DND-41 (cell line): ENCODE results near the gene TYRP1.

ENCODE experiments used
- ATAC-seq: fragments of 200-7000 bp; cut with Tn5 transposase; 3 replicates; pipeline ENCODE4 v1.9.1; 2021; ENCODE audit warnings: low read depth; ENCODE audit not compliant: insufficient read depth
- DNase-seq: peaks from one replicate; pipeline ENCODE4 v3.0.0-alpha.2; 2020
- H2AFZ ChIP-seq: 2 replicates; pipeline ENCODE4 v1.6.0; 2012; ENCODE audit warnings: low read depth, low read length
- H3K27ac ChIP-seq: 2 replicates; pipeline ENCODE4 v1.5.1; 2012; ENCODE audit warnings: low read length, inconsistent platforms
- H3K27me3 ChIP-seq: fragments of 200-600 bp; sonication (generic); 2 replicates; pipeline ENCODE4 v1.6.0; 2012; ENCODE audit warnings: low read length, mild to moderate bottlenecking, inconsistent platforms; ENCODE audit not compliant: insufficient read depth, poor library complexity
- H3K36me3 ChIP-seq: 2 replicates; pipeline ENCODE4 v1.5.1; 2012; ENCODE audit warnings: low read length, inconsistent platforms; ENCODE audit not compliant: insufficient read depth
- H3K4me1 ChIP-seq: 2 replicates; pipeline ENCODE4 v1.5.1; 2012; ENCODE audit warnings: mild to moderate bottlenecking, low read length; ENCODE audit not compliant: insufficient read depth
- H3K4me2 ChIP-seq: 2 replicates; pipeline ENCODE4 v1.6.0; 2012; ENCODE audit warnings: mild to moderate bottlenecking, moderate library complexity, low read length, inconsistent platforms; ENCODE audit not compliant: insufficient read depth
- H3K4me3 ChIP-seq, 2 experiments: fragments of 200-600 bp in 1 of 2; shearing (Covaris generic) in 1 of 2; 2 replicates each; pipeline ENCODE4 v1.5.1; 2012 to 2016; ENCODE audit warnings: inconsistent platforms in 2 of 2, low read length in 2 of 2, mild to moderate bottlenecking in 2 of 2, low read depth in 1 of 2, moderate library complexity in 1 of 2
- H3K79me2 ChIP-seq: 2 replicates; pipeline ENCODE4 v1.6.0; 2012; ENCODE audit warnings: low read length, inconsistent platforms; ENCODE audit not compliant: insufficient read depth
- H3K9ac ChIP-seq: 2 replicates; pipeline ENCODE4 v1.6.0; 2012; ENCODE audit warnings: low read depth, mild to moderate bottlenecking, inconsistent platforms, low read length, moderate library complexity
- H3K9me3 ChIP-seq: 2 replicates; pipeline ENCODE4 v1.5.1; 2012; ENCODE audit warnings: low read length, moderate library complexity, mild to moderate bottlenecking, inconsistent platforms; ENCODE audit not compliant: insufficient read depth, severe bottlenecking
- H4K20me1 ChIP-seq: 2 replicates; pipeline ENCODE4 v1.6.0; 2012; ENCODE audit warnings: low read length; ENCODE audit not compliant: insufficient read depth
- CTCF ChIP-seq: IDR thresholded peaks from 2 replicates; pipeline ENCODE4 v1.5.1; 2012; ENCODE audit warnings: borderline replicate concordance, low read length, moderate library complexity, mild to moderate bottlenecking; ENCODE audit not compliant: poor library complexity, severe bottlenecking; ENCODE audit errors: extremely low read depth
- EZH2 ChIP-seq: IDR thresholded peaks from 3 replicates; pipeline ENCODE4 v1.6.1; 2012; ENCODE audit warnings: borderline replicate concordance, low read depth, mild to moderate bottlenecking, moderate library complexity, low read length, inconsistent platforms; ENCODE audit not compliant: severe bottlenecking

Gene TYRP1

GRCh38 chr9:12689233-12689632, 4.0 kb upstream of the TYRP1 start:
- TF ChIP-seq CTCF, result no peak
- TF ChIP-seq EZH2, result no peak
- no peak for ATAC-seq
- H3K9ac ChIP-seq, result no peak overlapping the region

GRCh38 chr9:12694013-12694412, 828 bp downstream of the TYRP1 start:
- DNase-seq, result no peak
- Histone ChIP-seq H3K4me1 (no peaks in the 10 kb centered on the region), H2AFZ (no peak overlapping the region), H3K4me3 (no peak overlapping the region), H3K4me2 (no peak overlapping the region), H3K79me2 (no peaks in the 10 kb centered on the region), H3K9me3 (no peaks in the 10 kb centered on the region), H3K36me3 (no peaks in the 10 kb centered on the region), H3K27me3 (no peaks in the 10 kb centered on the region), H3K27ac (no peak overlapping the region), H3K9ac (no peak overlapping the region), H4K20me1 (no peaks in the 10 kb centered on the region)
- no peak for ATAC-seq
- TF ChIP-seq CTCF (no peak), EZH2 (no peak)

More at GRCh38 chr9:12689233-12689632, 4.0 kb upstream of the TYRP1 start:
- H3K27me3 ChIP-seq, result no peaks in the 10 kb centered on the region
- H3K4me1 ChIP-seq, result no peaks in the 10 kb centered on the region
- H4K20me1 ChIP-seq, result no peaks in the 10 kb centered on the region
- H3K9me3 ChIP-seq, result no peaks in the 10 kb centered on the region
- H2AFZ ChIP-seq, result no peak overlapping the region
- no peak overlapping the region for H3K4me2 ChIP-seq
- H3K27ac ChIP-seq, result no peak overlapping the region
- no peaks in the 10 kb centered on the region for H3K79me2 ChIP-seq
- no peak overlapping the region for H3K4me3 ChIP-seq
- no peak for DNase-seq
- H3K36me3 ChIP-seq, result no peaks in the 10 kb centered on the region

GRCh38 chr9:12695474-12695873, 2.3 kb downstream of the TYRP1 start:
- no peak overlapping the region for H3K9ac ChIP-seq
- no peaks in the 10 kb centered on the region for H3K36me3 ChIP-seq
- H3K4me3 ChIP-seq, result no peak overlapping the region
- no peaks in the 10 kb centered on the region for H4K20me1 ChIP-seq
- DNase-seq (no peak), ATAC-seq (no peak)
- no peak overlapping the region for H3K4me2 ChIP-seq
- H3K4me1 ChIP-seq, result no peaks in the 10 kb centered on the region
- H3K27ac ChIP-seq, result no peak overlapping the region
- H3K9me3 ChIP-seq, result no peaks in the 10 kb centered on the region
- TF ChIP-seq CTCF (no peak), EZH2 (no peak)
- H3K79me2 ChIP-seq, result no peaks in the 10 kb centered on the region
- no peaks in the 10 kb centered on the region for H3K27me3 ChIP-seq
- H2AFZ ChIP-seq, result no peak overlapping the region
